Measurements from ENCODE around the gene IFITM5.
"Not testable (repeated sequence)": the region's sequence is repeated elsewhere in the genome, so short reads cannot be mapped to it uniquely, and the experiment has no call there.

The IFITM5 gene

GRCh38 chr11:328012-328411, 28.7 kb upstream of the IFITM5 start:
- no peak for DNase-seq (ENCODE audit: extremely low spot score)
- POLR2A ChIA-PET, result interaction anchor here (1.2 kb wide), 1 partner anchor 27 kb away, joined by 5 read pairs; no protein-coding TSS in a partner anchor
- CTCF ChIA-PET, result interaction anchor here (1.6 to 2.1 kb wide), 3 partner anchors 12 to 78 kb away, joined by 4 to 8 read pairs (median 5); no protein-coding TSS in a partner anchor
- TF ChIP-seq CTCF (IDR thresholded peaks at IDR 0.05; ENCODE audit: control extremely low read depth, extremely low read depth, low read depth, missing control alignments), result no peak

- ChIA-PET CTCF (interaction anchor here (0.7 to 2.1 kb wide), 6 partner anchors 9 to 175 kb away, joined by 3 to 8 read pairs (median 4); no protein-coding TSS in a partner anchor), POLR2A (interaction anchor here (1.2 kb wide), 1 partner anchor 28 kb away, joined by 5 read pairs; no protein-coding TSS in a partner anchor)
- no peak for TF ChIP-seq CTCF (IDR thresholded peaks at IDR 0.05; ENCODE audit: control extremely low read depth, extremely low read depth, low read depth, missing control alignments)
- no peak for DNase-seq (ENCODE audit: extremely low spot score)
These were observed 28.2 kb upstream of the IFITM5 start for GRCh38 chr11:327581-327923.

- no peak for TF ChIP-seq CTCF (IDR thresholded peaks at IDR 0.05; ENCODE audit: control extremely low read depth, extremely low read depth, low read depth, missing control alignments)
- peak; percentile 81 for DNase-seq (ENCODE audit: extremely low spot score)
- ChIA-PET POLR2A (interaction anchor here (1.2 kb wide), 1 partner anchor 28 kb away, joined by 5 read pairs; no protein-coding TSS in a partner anchor), CTCF (interaction anchor here (0.7 to 2.1 kb wide), 6 partner anchors 9 to 176 kb away, joined by 3 to 8 read pairs (median 4); no protein-coding TSS in a partner anchor)
These were observed 27.7 kb upstream of the IFITM5 start for GRCh38 chr11:326842-327580.

- DNase-seq (ENCODE audit: extremely low spot score), result no peak
- POLR2A ChIA-PET, result no interaction called here
- no peak for TF ChIP-seq CTCF (IDR thresholded peaks at IDR 0.05; ENCODE audit: control extremely low read depth, extremely low read depth, low read depth, missing control alignments)
- CTCF ChIA-PET, result interaction anchor here (1.6 to 2.1 kb wide), 3 partner anchors 14 to 76 kb away, joined by 4 to 8 read pairs (median 5); no protein-coding TSS in a partner anchor
These were observed 27.2 kb upstream of the IFITM5 start for GRCh38 chr11:326592-326841.

GRCh38 chr11:325796-326591, 26.7 kb upstream of the IFITM5 start:
- CTCF ChIA-PET, result interaction anchor here (1.5 to 2.1 kb wide), 3 partner anchors 14 to 76 kb away, joined by 3 to 5 read pairs (median 4); no protein-coding TSS in a partner anchor
- no peak for DNase-seq (ENCODE audit: extremely low spot score)
- POLR2A ChIA-PET, result no interaction called here
- TF ChIP-seq CTCF (IDR thresholded peaks at IDR 0.05; ENCODE audit: control extremely low read depth, extremely low read depth, low read depth, missing control alignments), result no peak

- POLR2A ChIA-PET; DNase-seq (ENCODE audit: extremely low spot score): not testable (repeated sequence)
- CTCF ChIA-PET, result interaction anchor here (1.3 to 1.5 kb wide), 2 partner anchors 13 to 74 kb away, joined by 3 to 4 read pairs; no protein-coding TSS in a partner anchor
These were observed 25.5 kb upstream of the IFITM5 start for GRCh38 chr11:324593-325517.
